Measurements from ENCODE around the gene SDF2. TPM values are rescaled to one million over a fixed set of nuclear protein-coding genes. Genes with fewer than 3 reads are reported as not detected.

SDF2 gene
- total RNA-seq, 1 experiment from 2014 or later: 72.1 TPM

DNA sequence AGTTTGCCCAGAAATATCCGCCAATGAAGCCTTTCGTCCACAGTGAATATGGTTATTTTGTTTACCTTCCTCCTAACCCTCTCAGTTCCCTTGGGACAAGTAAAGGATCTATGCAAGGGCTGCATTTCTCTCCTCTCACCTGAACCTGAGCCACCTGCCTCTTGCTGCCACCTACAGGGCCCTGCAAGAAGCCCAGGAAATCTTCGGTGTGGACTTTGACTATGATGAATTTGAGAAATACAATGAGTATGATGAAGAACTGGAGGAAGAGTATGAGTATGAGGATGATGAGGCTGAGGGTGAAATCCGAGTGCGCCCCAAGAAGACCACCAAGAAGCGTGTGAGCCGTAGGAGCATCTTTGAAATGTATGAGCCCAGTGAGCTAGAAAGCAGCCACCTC, 14.3 kb upstream of the SDF2 start:
- no TSS peak for BruUV-seq (replicated peaks)
- TF ChIP-seq, protein P1, sequence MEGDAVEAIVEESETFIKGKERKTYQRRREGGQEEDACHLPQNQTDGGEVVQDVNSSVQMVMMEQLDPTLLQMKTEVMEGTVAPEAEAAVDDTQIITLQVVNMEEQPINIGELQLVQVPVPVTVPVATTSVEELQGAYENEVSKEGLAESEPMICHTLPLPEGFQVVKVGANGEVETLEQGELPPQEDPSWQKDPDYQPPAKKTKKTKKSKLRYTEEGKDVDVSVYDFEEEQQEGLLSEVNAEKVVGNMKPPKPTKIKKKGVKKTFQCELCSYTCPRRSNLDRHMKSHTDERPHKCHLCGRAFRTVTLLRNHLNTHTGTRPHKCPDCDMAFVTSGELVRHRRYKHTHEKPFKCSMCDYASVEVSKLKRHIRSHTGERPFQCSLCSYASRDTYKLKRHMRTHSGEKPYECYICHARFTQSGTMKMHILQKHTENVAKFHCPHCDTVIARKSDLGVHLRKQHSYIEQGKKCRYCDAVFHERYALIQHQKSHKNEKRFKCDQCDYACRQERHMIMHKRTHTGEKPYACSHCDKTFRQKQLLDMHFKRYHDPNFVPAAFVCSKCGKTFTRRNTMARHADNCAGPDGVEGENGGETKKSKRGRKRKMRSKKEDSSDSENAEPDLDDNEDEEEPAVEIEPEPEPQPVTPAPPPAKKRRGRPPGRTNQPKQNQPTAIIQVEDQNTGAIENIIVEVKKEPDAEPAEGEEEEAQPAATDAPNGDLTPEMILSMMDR (IDR thresholded peaks at IDR 0.05): no peak; the same call in 1 of the 2 replicates
- TF ChIP-seq SIN3A (IDR thresholded peaks at IDR 0.05; ENCODE audit: borderline replicate concordance, insufficient read depth, low read depth, low read length): no peak
- TF ChIP-seq POLR2AphosphoS5 (IDR thresholded peaks at IDR 0.05; ENCODE audit: low read depth, low read length): no peak
- TF ChIP-seq TCF7L2 (IDR thresholded peaks at IDR 0.05; ENCODE audit: low read depth, low read length): no peak
- TF ChIP-seq, protein P2, sequence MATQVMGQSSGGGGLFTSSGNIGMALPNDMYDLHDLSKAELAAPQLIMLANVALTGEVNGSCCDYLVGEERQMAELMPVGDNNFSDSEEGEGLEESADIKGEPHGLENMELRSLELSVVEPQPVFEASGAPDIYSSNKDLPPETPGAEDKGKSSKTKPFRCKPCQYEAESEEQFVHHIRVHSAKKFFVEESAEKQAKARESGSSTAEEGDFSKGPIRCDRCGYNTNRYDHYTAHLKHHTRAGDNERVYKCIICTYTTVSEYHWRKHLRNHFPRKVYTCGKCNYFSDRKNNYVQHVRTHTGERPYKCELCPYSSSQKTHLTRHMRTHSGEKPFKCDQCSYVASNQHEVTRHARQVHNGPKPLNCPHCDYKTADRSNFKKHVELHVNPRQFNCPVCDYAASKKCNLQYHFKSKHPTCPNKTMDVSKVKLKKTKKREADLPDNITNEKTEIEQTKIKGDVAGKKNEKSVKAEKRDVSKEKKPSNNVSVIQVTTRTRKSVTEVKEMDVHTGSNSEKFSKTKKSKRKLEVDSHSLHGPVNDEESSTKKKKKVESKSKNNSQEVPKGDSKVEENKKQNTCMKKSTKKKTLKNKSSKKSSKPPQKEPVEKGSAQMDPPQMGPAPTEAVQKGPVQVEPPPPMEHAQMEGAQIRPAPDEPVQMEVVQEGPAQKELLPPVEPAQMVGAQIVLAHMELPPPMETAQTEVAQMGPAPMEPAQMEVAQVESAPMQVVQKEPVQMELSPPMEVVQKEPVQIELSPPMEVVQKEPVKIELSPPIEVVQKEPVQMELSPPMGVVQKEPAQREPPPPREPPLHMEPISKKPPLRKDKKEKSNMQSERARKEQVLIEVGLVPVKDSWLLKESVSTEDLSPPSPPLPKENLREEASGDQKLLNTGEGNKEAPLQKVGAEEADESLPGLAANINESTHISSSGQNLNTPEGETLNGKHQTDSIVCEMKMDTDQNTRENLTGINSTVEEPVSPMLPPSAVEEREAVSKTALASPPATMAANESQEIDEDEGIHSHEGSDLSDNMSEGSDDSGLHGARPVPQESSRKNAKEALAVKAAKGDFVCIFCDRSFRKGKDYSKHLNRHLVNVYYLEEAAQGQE (IDR thresholded peaks at IDR 0.05; ENCODE audit: insufficient read depth in 1 of 2, low read depth in 2 of 2, low read length in 1 of 2): no peak
- Histone ChIP-seq H3K27ac (ENCODE audit: low read length) (no peak overlapping the region), H3K4me1 (ENCODE audit: control insufficient read depth, insufficient read depth, low read length) (no peaks in the 10 kb centered on the region), H3K4me3 (ENCODE audit: low read depth in 2 of 2, low read length in 2 of 2) (no peak overlapping the region), H3K9me3 (ENCODE audit: control insufficient read depth, insufficient read depth, low read depth, low read length) (no peaks in the 10 kb centered on the region), H3K36me3 (ENCODE audit: control insufficient read depth, insufficient read depth, low read length) (peaks cover 39% of the 10 kb centered on the region), H3K27me3 (ENCODE audit: control insufficient read depth, insufficient read depth, low read length) (no peaks in the 10 kb centered on the region)
- DNase-seq (ENCODE audit: low read depth, low spot score): no peak
- ATAC-seq: peak; percentile 79
- ChIA-PET CTCF (interaction anchor here (0.7 to 1.2 kb wide), 2 partner anchors 24 to 31 kb away, joined by 3 to 4 read pairs; partner anchors contain the start of gene BLTP2), POLR2A (interaction anchor here (0.6 to 1.2 kb wide), 3 partner anchors 9 to 61 kb away, joined by 3 read pairs; no protein-coding TSS in a partner anchor)
- intact Hi-C loops (cut with micrococcal nuclease; ENCODE audit: unreplicated experiment) (no loop called here), in situ Hi-C loops (cut with HindIII; ENCODE audit: low pct_unique_long_range_greater_than_20kb, low sequenced_read_pairs) (no loop called here)

DNA sequence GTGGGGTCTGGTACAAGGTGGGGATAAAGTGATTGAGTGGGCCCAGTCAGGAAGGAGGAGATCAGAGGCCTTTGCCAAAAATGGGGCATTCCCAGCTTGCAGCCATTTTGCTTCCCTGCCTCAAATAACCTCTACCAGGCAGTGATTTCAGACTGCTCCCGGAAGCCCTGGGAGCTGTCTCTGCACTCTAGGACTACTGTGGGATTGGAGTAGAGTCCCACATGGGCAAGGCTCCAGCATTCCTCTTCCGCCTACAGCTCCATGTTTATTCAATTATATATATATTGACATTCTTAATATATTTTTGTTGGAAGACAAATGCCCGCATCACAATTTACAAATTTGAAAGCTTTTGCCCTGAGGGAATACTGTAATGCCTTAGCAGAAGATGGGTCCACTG, 13.8 kb upstream of the SDF2 start:
- Histone ChIP-seq H3K4me1 (ENCODE audit: control insufficient read depth, insufficient read depth, low read length) (no peaks in the 10 kb centered on the region), H3K4me3 (ENCODE audit: low read depth in 2 of 2, low read length in 2 of 2) (no peak overlapping the region), H3K9me3 (ENCODE audit: control insufficient read depth, insufficient read depth, low read depth, low read length) (no peaks in the 10 kb centered on the region), H3K36me3 (ENCODE audit: control insufficient read depth, insufficient read depth, low read length) (peaks cover 40% of the 10 kb centered on the region), H3K27me3 (ENCODE audit: control insufficient read depth, insufficient read depth, low read length) (no peaks in the 10 kb centered on the region), H3K27ac (ENCODE audit: low read length) (no peak overlapping the region)
- in situ Hi-C loops (cut with HindIII; ENCODE audit: low pct_unique_long_range_greater_than_20kb, low sequenced_read_pairs): no loop called here
- no peak for DNase-seq (ENCODE audit: low read depth, low spot score)
- POLR2A ChIA-PET: interaction anchor here (0.6 to 0.8 kb wide), 2 partner anchors 44 to 61 kb away, joined by 3 read pairs; no protein-coding TSS in a partner anchor
- no peak for ATAC-seq
- no TSS peak for BruUV-seq (replicated peaks)
- no peak for TF ChIP-seq POLR2AphosphoS5 (IDR thresholded peaks at IDR 0.05; ENCODE audit: low read depth, low read length)
- TF ChIP-seq, protein P2 (IDR thresholded peaks at IDR 0.05; ENCODE audit: insufficient read depth in 1 of 2, low read depth in 2 of 2, low read length in 1 of 2): no peak
- TF ChIP-seq, protein P1 (IDR thresholded peaks at IDR 0.05): no peak
- TF ChIP-seq SIN3A (IDR thresholded peaks at IDR 0.05; ENCODE audit: borderline replicate concordance, insufficient read depth, low read depth, low read length): no peak
- no peak for TF ChIP-seq TCF7L2 (IDR thresholded peaks at IDR 0.05; ENCODE audit: low read depth, low read length)
- CTCF ChIA-PET: interaction anchor here (0.7 kb wide), 1 partner anchor 23 kb away, joined by 3 read pairs; no protein-coding TSS in a partner anchor
- intact Hi-C loops (cut with micrococcal nuclease; ENCODE audit: unreplicated experiment): no loop called here
